Spinal cord (tissue), 10 donors: ENCODE results near the gene DLK1. TPM values are rescaled to one million over a fixed set of nuclear protein-coding genes. Genes with fewer than 3 reads are reported as not detected.

Experiments used
- DNase-seq, 6 donors: peaks; one replicate each; pipeline versions ENCODE4 v3.0.0 to v3.0.0-alpha.2; 2013 to 2015; ENCODE audit warnings: low spot score in 6 of 6, low read depth in 4 of 6
- H3K27ac ChIP-seq: one replicate; pipeline ENCODE4 v1.5.1; 2013; ENCODE audit warnings: low read depth, low read length, control low read depth
- H3K27me3 ChIP-seq: one replicate; pipeline ENCODE4 v1.6.1; 2013; ENCODE audit warnings: low read length; ENCODE audit not compliant: control insufficient read depth, insufficient read depth
- H3K36me3 ChIP-seq: one replicate; pipeline ENCODE4 v1.6.1; 2013; ENCODE audit warnings: low read length; ENCODE audit not compliant: control insufficient read depth, insufficient read depth
- H3K4me1 ChIP-seq: one replicate; pipeline ENCODE4 v1.6.1; 2013; ENCODE audit warnings: low read length; ENCODE audit not compliant: control insufficient read depth, insufficient read depth
- H3K4me3 ChIP-seq: one replicate; pipeline ENCODE4 v1.5.1; 2013; ENCODE audit warnings: low read depth, low read length, control low read depth
- H3K9me3 ChIP-seq: one replicate; pipeline ENCODE4 v1.6.1; 2013; ENCODE audit warnings: low read length; ENCODE audit not compliant: control insufficient read depth, insufficient read depth
- WGBS: methylation state at CpG from one replicate; pipeline ENCODE4 v1.1.5; 2013; ENCODE audit warnings: missing lambda C conversion rate; ENCODE audit not compliant: insufficient coverage; 5-methylcytosine and 5-hydroxymethylcytosine counted together
- polyA plus RNA-seq, 2 donors: library from polyadenylated mRNA; unstranded; fragments of 120-200 nt; gene quantifications; one replicate each; pipeline ENCODE4 v1.2.1, GENCODE V29; 2013; ENCODE audit not compliant: insufficient read length in 2 of 2
- total RNA-seq, 2 donors: library from RNA; depleted of rRNA in 1 of 2; stranded (reverse); fragments of 120-200 nt in 1 of 2; fragments of >200 nt in 1 of 2; gene quantifications; one replicate each; pipeline versions ENCODE4 v1.2.3 to v1.2.4, GENCODE V29; 2013 to 2014
- donor health status: healthy.

The DLK1 gene
- total and polyA plus RNA-seq, 4 donors, result 4.9 to 15.7 (median 6.9) TPM

- H3K27ac ChIP-seq, result no peak overlapping the region
- no peak for DNase-seq
- 70% methylated on average over 6 of the region's 6 CpGs for WGBS
Measured at GRCh38 chr14:100692256-100692655, 34.4 kb upstream of the DLK1 start.

GRCh38 chr14:100692859-100693558 lies 33.7 kb upstream of the DLK1 start:
- DNase-seq, result no peak
- 77% methylated on average over 27 of the region's 27 CpGs for WGBS
- Histone ChIP-seq H3K27me3 (peaks cover 7% of the 10 kb centered on the region), H3K36me3 (no peaks in the 10 kb centered on the region), H3K4me1 (peaks cover 51% of the 10 kb centered on the region), H3K9me3 (no peaks in the 10 kb centered on the region), H3K4me3 (no peak overlapping the region), H3K27ac (no peak overlapping the region)

More at GRCh38 chr14:100692256-100692655, 34.4 kb upstream of the DLK1 start:
- Histone ChIP-seq H3K4me1 (peaks cover 51% of the 10 kb centered on the region), H3K36me3 (no peaks in the 10 kb centered on the region), H3K27me3 (peaks cover 7% of the 10 kb centered on the region), H3K9me3 (no peaks in the 10 kb centered on the region), H3K4me3 (no peak overlapping the region)

- WGBS, result 83% methylated on average over 19 of the region's 23 CpGs
- Histone ChIP-seq H3K27me3 (peaks cover 7% of the 10 kb centered on the region), H3K4me3 (no peak overlapping the region), H3K36me3 (no peaks in the 10 kb centered on the region), H3K27ac (no peak overlapping the region), H3K4me1 (peaks cover 44% of the 10 kb centered on the region), H3K9me3 (no peaks in the 10 kb centered on the region)
- DNase-seq, result no peak
Measured at GRCh38 chr14:100693877-100694578, 32.7 kb upstream of the DLK1 start.

DNA sequence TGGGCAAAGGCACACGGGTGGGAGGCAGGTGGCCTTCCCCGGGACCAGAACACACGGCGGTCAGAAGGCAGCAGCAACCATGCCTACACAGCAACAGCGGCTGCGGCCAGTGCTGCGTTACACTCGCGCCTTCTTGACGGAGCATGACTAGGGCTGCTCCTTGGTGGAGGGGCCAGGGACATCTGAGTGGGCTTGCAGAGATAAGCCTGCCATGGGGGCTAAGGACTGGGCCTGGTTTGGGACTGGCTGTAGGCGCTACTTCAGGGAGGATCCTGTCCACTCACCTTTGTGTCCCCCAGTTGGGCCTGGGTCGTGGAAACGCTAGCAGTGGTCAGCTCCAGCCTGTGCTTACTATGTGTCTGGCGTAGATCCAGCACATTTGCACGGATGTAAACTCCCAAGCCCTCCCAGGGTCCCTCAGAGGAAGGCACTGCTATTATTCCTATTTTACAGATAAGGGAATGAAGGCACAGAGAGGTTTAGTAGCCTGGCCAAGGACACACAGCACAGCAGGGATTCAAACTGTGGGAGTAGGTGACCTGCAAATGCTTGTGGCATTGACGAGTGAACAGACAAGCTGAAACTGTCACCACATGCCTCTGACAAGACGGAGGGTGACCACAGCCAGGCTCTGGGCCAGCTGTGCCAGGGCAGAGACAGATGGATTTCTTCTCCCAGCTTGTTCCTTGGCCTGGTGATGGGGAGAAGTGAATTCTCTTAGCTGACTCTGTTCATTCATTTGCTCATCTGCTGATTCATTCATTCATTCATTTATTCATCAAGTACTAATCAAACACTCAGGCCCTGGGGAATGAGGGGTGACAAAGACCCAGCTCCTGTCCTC lies 31.9 kb upstream of the DLK1 start:
- Histone ChIP-seq H3K4me3 (no peak overlapping the region), H3K36me3 (no peaks in the 10 kb centered on the region), H3K4me1 (peaks cover 42% of the 10 kb centered on the region), H3K9me3 (no peaks in the 10 kb centered on the region), H3K27me3 (peaks cover 7% of the 10 kb centered on the region), H3K27ac (no peak overlapping the region)
- DNase-seq, result no peak
- 88% methylated on average over 14 of the region's 17 CpGs for WGBS

- DNase-seq, result no peak
- H3K27ac ChIP-seq, result no peak overlapping the region
- H3K4me3 ChIP-seq, result no peak overlapping the region
- 62% methylated on average over 13 of the region's 13 CpGs for WGBS
- peaks cover 42% of the 10 kb centered on the region for H3K4me1 ChIP-seq
- H3K9me3 ChIP-seq, result no peaks in the 10 kb centered on the region
- H3K27me3 ChIP-seq, result peaks cover 7% of the 10 kb centered on the region
- no peaks in the 10 kb centered on the region for H3K36me3 ChIP-seq
Measured at GRCh38 chr14:100695423-100695738, 31.3 kb upstream of the DLK1 start.

GRCh38 chr14:100696008-100696407 lies 30.7 kb upstream of the DLK1 start:
- Histone ChIP-seq H3K4me1 (peaks cover 39% of the 10 kb centered on the region), H3K27ac (no peak overlapping the region), H3K9me3 (no peaks in the 10 kb centered on the region), H3K4me3 (no peak overlapping the region), H3K36me3 (no peaks in the 10 kb centered on the region), H3K27me3 (peaks cover 7% of the 10 kb centered on the region)
- 70% methylated on average over 2 of the region's 13 CpGs for WGBS
- DNase-seq, result no peak

DNA sequence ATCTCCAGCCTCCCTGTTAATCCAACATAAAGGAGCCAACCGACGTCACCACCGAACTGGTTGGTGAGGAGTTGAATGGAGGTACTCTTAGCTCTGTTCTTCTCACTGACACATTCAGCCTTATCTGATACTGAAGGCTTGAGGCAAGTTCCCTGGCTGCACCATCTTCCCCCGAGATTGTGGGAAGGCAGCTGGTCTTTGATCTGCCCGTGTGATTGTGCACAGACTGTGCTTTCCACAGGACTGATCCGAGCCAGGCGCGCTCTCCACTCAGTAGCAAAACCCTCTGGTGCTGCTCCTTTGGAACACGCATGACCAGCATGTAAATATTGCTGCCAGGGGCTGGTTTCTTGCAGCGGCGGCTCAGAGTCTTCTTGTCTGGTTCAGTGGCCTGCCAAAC lies 30.1 kb upstream of the DLK1 start:
- no peaks in the 10 kb centered on the region for H3K9me3 ChIP-seq
- DNase-seq, result peak in 2 of 6 donors; percentile 55 to 69
- no peak overlapping the region for H3K4me3 ChIP-seq
- no peaks in the 10 kb centered on the region for H3K36me3 ChIP-seq
- peaks cover 33% of the 10 kb centered on the region for H3K4me1 ChIP-seq
- no peak overlapping the region for H3K27ac ChIP-seq
- WGBS, result 22% methylated on average over 8 of the region's 11 CpGs
- H3K27me3 ChIP-seq, result peaks cover 3% of the 10 kb centered on the region

- no peaks in the 10 kb centered on the region for H3K9me3 ChIP-seq
- WGBS, result 89% methylated on average over 9 of the region's 10 CpGs
- peaks cover 19% of the 10 kb centered on the region for H3K4me1 ChIP-seq
- peaks cover 3% of the 10 kb centered on the region for H3K27me3 ChIP-seq
- DNase-seq, result no peak
- no peak overlapping the region for H3K4me3 ChIP-seq
- H3K27ac ChIP-seq, result no peak overlapping the region
- no peaks in the 10 kb centered on the region for H3K36me3 ChIP-seq
Measured at GRCh38 chr14:100698066-100698465, 28.6 kb upstream of the DLK1 start.

DNA sequence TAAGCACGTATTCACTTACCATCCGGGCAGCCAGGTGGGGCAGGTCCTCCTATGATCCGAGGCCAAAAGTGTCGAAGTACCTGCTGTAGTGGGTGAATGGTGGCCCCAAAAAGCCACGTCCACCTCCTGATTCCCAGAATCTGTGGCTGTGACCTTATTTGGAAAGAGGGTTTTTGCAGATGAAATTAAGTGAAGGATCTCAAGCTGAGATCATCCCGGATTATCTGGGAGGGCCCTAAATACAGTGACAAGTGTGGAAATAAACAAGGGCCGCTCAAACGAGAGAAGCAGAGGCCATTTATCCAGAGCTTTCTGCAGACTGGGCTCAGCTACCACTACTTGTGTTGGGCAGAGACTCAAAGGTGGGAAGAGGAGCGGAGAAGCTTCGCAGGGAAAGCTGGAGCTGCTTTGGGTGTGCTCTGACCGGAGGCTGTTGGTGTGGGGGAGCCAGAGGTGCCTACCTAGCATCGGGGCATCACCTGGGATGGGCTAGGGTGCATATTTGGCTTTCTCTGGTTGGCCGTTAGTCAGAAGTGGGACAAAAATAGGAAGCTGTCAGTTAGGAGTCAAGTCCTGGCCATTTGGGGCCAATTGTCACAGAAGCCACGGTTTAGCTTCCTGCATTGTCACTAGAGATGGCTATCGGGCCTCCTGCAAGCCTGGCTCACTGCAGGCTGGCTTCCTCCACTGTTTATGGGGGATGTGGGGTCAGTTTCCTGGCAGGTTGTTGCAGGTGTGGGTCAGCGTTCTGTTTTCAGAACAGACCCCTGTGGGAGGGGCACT lies 27.8 kb upstream of the DLK1 start:
- no peak for DNase-seq
- WGBS, result 92% methylated on average over 15 of the region's 16 CpGs
- H3K27me3 ChIP-seq, result peaks cover 3% of the 10 kb centered on the region
- H3K4me1 ChIP-seq, result peaks cover 17% of the 10 kb centered on the region
- no peak overlapping the region for H3K27ac ChIP-seq
- H3K9me3 ChIP-seq, result no peaks in the 10 kb centered on the region
- H3K4me3 ChIP-seq, result no peak overlapping the region
- H3K36me3 ChIP-seq, result no peaks in the 10 kb centered on the region
